ENCODE measurements around the gene UMOD. TPM values are rescaled to one million over a fixed set of nuclear protein-coding genes. Genes with fewer than 3 reads are reported as not detected.

UMOD gene
- total RNA-seq, 1 donor from 2014 or later: not detected

DNA sequence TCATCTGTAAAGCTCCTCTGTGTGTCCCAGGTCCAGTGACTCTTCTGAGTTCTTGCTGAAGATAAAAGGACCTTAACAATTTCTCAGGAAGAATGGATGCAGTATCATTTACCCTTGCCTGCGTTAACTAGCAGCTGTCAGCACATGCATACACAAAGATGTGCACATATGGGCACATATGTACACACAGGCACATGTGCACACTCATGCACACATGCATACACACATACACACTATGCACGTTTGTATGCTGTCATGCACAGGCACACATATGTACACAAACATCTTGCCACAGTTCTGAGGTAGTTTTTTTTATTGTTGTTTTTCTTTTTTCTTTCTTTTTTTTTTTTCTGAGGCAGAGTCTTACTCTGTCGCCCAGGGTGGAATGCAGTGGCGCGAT, 50.1 kb downstream of the UMOD start:
- intact Hi-C loops (cut with micrococcal nuclease): no loop called here

DNA sequence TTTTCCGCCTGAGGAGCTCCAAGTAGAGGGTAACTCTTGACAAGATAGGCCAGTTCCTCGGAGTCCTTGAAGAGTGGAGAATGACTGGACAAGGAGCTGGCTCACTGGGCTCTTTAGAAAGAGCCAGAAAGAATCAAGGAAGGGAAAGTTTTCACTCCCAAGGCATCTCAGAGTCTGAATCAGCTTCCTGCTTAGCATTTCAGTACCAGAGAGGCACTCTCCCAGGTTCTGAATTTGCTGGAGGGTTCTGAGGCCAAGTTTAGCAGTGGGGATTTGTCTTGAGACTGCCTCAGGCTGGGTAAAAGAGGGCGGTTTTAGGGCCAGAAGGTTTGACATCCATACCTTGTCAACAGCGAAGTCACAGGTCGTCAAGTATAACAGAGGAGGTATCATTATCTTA, 50.7 kb downstream of the UMOD start:
- intact Hi-C loops (cut with micrococcal nuclease): no loop called here

DNA sequence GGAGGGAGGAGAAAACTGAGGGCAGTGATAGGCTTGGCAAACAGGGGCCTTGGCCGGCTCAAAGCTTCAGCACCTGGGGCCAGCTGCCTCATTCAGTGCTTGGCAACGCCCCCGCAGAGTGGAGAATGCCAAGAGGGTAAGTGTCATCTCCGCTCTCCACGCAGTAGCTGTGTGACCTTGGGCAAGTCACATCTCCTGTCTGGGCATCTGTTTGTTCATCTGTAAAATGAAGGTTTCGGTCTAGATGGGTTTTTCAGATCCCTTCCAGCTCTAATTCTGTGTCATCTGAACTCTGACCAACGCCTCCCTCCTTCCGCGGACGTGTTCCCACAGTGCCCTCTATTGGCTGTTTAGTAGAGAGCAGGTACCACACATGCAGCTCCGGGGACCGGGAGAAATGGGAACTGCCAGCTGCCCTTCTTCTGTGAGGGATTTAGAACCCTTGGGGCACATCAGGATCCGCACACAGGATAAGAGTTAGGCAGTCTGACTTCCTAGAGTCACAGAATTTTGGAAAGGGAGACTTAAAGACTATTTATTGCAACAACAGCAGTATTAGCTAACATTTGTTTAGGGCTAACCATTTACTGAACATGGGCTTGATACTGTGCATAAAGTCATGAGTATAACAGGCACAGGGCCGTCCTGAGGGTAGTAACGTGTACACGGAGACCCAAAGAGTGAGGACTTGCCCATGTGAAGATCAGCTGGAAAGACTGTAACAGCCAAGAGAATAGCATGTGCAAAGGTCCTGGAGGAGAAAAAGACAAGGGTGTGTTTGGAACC, 52.0 kb downstream of the UMOD start:
- intact Hi-C loops (cut with micrococcal nuclease): loop anchor here (1.0 kb wide), 1 partner anchor 393 kb away; no protein-coding TSS in a partner anchor

DNA sequence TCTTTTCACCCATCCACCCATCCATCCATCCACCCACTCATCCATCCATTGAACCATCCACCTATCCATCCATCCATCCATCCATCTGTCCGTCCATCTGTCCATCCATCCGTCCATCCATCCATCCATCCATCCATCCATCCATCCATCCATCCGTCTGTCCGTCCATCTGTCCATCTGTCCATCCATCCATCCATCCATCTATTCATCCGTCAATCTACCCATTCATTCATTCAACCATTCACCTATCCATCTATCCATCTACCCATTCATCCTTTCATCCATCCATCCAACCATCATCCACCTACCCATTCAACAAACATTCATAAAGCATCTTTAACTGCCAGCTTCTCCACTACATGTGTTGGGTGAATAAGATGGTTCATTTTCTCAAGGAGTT, 54.1 kb downstream of the UMOD start:
- intact Hi-C loops (cut with micrococcal nuclease): no loop called here

DNA sequence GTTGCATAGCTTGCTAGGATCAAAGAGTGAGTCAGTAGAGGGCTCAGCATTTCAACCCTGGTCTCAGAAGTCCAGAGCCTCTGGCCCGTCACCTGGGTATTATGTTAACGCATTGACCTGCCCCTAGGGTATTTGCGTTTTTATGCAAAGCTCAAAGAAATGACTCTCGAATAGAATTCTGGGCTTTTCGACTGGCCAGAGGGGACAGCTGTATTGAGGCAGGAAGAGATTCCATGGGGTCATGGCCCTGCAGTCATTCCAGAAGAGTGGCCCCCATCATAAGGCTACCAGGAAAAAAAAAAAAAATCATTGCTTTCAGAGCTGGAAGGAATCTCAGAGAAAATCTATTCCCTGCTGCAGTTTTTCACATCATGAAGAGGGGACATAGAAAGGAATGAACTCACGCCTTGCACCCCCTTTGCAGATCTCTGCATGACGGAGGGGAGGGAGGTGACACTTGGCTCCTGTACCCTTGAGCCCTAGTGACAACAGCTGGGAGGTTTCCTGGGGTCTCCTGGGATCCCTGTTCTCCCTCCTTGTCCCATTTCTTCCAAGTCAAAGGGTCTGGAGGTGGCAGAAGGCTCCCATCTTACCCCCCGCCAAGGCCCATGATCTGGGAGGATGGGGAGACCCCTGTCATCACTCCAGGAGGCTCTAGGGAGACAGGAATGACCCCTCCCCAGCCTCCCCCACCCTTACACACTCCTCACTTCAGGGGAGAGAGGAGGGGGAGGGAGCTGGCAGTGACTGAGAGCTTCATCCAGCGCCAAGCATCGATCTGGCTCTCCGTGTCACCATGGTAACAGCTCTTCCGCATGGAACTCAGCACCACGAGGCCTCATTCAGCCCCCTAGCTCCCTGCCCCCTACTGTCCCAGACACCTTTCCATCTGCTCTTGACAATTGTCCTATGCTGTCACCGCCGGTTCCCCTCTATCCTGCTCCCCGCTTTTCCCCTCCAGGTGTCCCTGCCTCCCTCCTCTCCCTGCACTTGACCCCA, 61.0 kb downstream of the UMOD start:
- intact Hi-C loops (cut with micrococcal nuclease): no loop called here

DNA sequence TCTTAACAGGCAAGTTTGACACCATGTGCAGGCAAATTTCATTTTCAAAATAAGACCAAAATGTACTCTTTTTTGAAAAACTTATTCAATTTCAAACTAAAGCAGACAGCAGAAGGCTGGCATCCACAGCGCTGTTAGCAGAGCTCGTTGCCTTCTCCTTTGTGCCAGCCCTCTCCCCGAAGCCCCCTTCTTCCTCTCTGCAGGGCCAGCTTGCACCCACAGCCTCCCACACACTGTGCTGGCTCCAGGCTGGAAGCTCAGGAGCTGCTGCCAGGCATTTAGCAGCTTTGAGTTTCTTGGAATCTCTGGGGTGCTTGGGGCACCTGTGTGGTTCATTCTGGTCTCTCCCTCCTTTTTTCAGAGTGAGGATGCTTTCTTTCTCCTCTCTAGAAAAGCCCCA, 62.9 kb downstream of the UMOD start:
- intact Hi-C loops (cut with micrococcal nuclease): no loop called here

DNA sequence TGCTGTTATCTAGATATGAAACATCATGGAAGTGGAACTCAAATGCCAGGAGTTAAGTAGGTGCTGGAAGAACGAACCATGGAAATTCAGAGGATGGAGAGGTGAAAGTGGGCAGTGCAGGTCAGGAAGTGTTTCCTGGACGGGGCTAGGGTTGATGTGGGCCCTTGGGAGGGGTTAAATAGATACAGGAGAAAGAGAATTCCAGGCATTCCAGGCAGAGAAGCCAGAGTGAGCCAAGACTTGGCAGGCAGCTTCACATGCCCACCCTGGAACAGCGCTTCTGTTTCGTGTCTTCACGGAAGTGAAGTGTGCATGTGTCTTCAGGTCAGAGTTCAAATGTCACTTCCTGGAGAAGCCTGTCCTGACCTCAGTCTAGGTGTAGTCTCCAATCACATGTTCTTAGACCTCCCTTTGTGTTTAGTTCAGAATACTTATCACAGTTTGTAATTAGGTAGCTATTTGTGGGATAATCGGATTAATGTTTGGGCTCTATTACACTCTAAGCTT, 66.5 kb downstream of the UMOD start:
- intact Hi-C loops (cut with micrococcal nuclease): no loop called here

Other genes starting within 250 kb of the UMOD start
- gene GP2, start 25.2 kb downstream of the UMOD start, total RNA-seq: not detected in 2 replicates
- gene PDILT, start 52.0 kb upstream of the UMOD start, total RNA-seq: not detected in 2 replicates
- not detected in 2 replicates for gene ACSM5, start 56.8 kb upstream of the UMOD start, total RNA-seq
- not detected in 2 replicates for gene ACSM2A, start 98.8 kb upstream of the UMOD start, total RNA-seq
- not detected in 2 replicates for gene ACSM2B, start 223.7 kb upstream of the UMOD start, total RNA-seq